ENCODE data around the gene MAGI1. TPM values are rescaled to one million over a fixed set of nuclear protein-coding genes. Genes with fewer than 3 reads are reported as not detected.

MAGI1 gene
- total RNA-seq, 1 experiment from 2014 or later: 58.2 TPM

DNA sequence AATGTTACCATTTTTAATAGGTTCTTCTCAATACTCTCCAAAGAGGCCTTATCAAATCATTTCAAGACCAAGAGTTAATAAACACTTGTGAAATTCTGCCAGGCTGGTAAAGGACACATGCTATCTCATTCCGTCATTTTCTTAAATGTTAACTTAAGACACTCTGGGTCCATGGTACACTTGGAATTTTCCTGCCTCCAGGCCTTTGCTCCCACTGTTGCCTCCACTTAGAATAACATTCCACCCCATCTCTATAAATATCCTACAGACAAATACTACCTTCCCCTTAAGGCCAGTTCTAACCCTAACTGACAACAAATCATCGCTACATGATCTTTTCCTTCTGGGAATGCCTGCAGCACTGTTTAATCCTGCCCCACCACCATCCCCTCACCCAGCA lies 24.1 kb downstream of the MAGI1 start:
- H3K4me3 Mint-ChIP-seq: no peak overlapping the region
- no peaks in the 10 kb centered on the region for H3K9me3 Mint-ChIP-seq
- TF ChIP-seq NFYB (CRISPR knock-in tag; conservative IDR thresholded peaks at IDR 0.05; ENCODE audit: low read depth) (no peak), NR2C2 (CRISPR knock-in tag; IDR thresholded peaks at IDR 0.05) (no peak), ZNF317 (CRISPR knock-in tag; IDR thresholded peaks at IDR 0.05; ENCODE audit: borderline replicate concordance, low read depth) (no peak), ZNF671 (CRISPR knock-in tag; IDR thresholded peaks at IDR 0.05) (no peak), GABPB1 (CRISPR knock-in tag; IDR thresholded peaks at IDR 0.05) (no peak), SOX15 (CRISPR knock-in tag; IDR thresholded peaks at IDR 0.05) (no peak), FOXJ3 (CRISPR knock-in tag; IDR thresholded peaks at IDR 0.05; ENCODE audit: borderline replicate concordance) (no peak), OVOL2 (CRISPR knock-in tag; IDR thresholded peaks at IDR 0.05; ENCODE audit: borderline replicate concordance) (no peak), PRDM15 (CRISPR knock-in tag; IDR thresholded peaks at IDR 0.05) (no peak), CBFB (CRISPR knock-in tag; IDR thresholded peaks at IDR 0.05; ENCODE audit: low read depth) (no peak), ZNF263 (CRISPR knock-in tag; IDR thresholded peaks at IDR 0.05; ENCODE audit: low read depth) (no peak), ZBTB21 (CRISPR knock-in tag; IDR thresholded peaks at IDR 0.05; ENCODE audit: borderline replicate concordance) (no peak), GRHL2 (CRISPR knock-in tag; IDR thresholded peaks at IDR 0.05; ENCODE audit: insufficient replicate concordance, severe bottlenecking) (no peak), IRF2 (CRISPR knock-in tag; IDR thresholded peaks at IDR 0.05; ENCODE audit: borderline replicate concordance, low read depth) (no peak), EMX1 (CRISPR knock-in tag; IDR thresholded peaks at IDR 0.05) (no peak)
- TF ChIP-seq, protein P1, sequence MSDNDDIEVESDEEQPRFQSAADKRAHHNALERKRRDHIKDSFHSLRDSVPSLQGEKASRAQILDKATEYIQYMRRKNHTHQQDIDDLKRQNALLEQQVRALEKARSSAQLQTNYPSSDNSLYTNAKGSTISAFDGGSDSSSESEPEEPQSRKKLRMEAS (CRISPR knock-in tag; IDR thresholded peaks at IDR 0.05): no peak
- TF ChIP-seq, protein P2, sequence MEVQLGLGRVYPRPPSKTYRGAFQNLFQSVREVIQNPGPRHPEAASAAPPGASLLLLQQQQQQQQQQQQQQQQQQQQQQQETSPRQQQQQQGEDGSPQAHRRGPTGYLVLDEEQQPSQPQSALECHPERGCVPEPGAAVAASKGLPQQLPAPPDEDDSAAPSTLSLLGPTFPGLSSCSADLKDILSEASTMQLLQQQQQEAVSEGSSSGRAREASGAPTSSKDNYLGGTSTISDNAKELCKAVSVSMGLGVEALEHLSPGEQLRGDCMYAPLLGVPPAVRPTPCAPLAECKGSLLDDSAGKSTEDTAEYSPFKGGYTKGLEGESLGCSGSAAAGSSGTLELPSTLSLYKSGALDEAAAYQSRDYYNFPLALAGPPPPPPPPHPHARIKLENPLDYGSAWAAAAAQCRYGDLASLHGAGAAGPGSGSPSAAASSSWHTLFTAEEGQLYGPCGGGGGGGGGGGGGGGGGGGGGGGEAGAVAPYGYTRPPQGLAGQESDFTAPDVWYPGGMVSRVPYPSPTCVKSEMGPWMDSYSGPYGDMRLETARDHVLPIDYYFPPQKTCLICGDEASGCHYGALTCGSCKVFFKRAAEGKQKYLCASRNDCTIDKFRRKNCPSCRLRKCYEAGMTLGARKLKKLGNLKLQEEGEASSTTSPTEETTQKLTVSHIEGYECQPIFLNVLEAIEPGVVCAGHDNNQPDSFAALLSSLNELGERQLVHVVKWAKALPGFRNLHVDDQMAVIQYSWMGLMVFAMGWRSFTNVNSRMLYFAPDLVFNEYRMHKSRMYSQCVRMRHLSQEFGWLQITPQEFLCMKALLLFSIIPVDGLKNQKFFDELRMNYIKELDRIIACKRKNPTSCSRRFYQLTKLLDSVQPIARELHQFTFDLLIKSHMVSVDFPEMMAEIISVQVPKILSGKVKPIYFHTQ (CRISPR knock-in tag; IDR thresholded peaks at IDR 0.05): no peak
- TF ChIP-seq, protein P3, sequence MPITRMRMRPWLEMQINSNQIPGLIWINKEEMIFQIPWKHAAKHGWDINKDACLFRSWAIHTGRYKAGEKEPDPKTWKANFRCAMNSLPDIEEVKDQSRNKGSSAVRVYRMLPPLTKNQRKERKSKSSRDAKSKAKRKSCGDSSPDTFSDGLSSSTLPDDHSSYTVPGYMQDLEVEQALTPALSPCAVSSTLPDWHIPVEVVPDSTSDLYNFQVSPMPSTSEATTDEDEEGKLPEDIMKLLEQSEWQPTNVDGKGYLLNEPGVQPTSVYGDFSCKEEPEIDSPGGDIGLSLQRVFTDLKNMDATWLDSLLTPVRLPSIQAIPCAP (CRISPR knock-in tag; IDR thresholded peaks at IDR 0.05): no peak
- TF ChIP-seq, protein P4, sequence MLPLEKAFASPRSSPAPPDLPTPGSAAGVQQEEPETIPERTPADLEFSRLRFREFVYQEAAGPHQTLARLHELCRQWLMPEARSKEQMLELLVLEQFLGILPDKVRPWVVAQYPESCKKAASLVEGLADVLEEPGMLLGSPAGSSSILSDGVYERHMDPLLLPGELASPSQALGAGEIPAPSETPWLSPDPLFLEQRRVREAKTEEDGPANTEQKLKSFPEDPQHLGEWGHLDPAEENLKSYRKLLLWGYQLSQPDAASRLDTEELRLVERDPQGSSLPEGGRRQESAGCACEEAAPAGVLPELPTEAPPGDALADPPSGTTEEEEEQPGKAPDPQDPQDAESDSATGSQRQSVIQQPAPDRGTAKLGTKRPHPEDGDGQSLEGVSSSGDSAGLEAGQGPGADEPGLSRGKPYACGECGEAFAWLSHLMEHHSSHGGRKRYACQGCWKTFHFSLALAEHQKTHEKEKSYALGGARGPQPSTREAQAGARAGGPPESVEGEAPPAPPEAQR (CRISPR knock-in tag; IDR thresholded peaks at IDR 0.05): no peak
- TF ChIP-seq, protein P5, sequence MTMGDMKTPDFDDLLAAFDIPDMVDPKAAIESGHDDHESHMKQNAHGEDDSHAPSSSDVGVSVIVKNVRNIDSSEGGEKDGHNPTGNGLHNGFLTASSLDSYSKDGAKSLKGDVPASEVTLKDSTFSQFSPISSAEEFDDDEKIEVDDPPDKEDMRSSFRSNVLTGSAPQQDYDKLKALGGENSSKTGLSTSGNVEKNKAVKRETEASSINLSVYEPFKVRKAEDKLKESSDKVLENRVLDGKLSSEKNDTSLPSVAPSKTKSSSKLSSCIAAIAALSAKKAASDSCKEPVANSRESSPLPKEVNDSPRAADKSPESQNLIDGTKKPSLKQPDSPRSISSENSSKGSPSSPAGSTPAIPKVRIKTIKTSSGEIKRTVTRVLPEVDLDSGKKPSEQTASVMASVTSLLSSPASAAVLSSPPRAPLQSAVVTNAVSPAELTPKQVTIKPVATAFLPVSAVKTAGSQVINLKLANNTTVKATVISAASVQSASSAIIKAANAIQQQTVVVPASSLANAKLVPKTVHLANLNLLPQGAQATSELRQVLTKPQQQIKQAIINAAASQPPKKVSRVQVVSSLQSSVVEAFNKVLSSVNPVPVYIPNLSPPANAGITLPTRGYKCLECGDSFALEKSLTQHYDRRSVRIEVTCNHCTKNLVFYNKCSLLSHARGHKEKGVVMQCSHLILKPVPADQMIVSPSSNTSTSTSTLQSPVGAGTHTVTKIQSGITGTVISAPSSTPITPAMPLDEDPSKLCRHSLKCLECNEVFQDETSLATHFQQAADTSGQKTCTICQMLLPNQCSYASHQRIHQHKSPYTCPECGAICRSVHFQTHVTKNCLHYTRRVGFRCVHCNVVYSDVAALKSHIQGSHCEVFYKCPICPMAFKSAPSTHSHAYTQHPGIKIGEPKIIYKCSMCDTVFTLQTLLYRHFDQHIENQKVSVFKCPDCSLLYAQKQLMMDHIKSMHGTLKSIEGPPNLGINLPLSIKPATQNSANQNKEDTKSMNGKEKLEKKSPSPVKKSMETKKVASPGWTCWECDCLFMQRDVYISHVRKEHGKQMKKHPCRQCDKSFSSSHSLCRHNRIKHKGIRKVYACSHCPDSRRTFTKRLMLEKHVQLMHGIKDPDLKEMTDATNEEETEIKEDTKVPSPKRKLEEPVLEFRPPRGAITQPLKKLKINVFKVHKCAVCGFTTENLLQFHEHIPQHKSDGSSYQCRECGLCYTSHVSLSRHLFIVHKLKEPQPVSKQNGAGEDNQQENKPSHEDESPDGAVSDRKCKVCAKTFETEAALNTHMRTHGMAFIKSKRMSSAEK (CRISPR knock-in tag; IDR thresholded peaks at IDR 0.05; ENCODE audit: borderline replicate concordance): no peak
- H3K27ac Mint-ChIP-seq: no peak overlapping the region
- ATAC-seq: no peak
- POLR2A ChIA-PET: no interaction called here
- H3K36me3 Mint-ChIP-seq: no peaks in the 10 kb centered on the region
- no peak for DNase-seq (ENCODE audit: low spot score)
- peaks cover 67% of the 10 kb centered on the region for H3K4me1 Mint-ChIP-seq
- CTCF ChIA-PET: no interaction called here
- H3K27me3 Mint-ChIP-seq (ENCODE audit: low read depth): no peaks in the 10 kb centered on the region

Data from WTC11 (cell line).